ENCODE data around the gene PSPH.
A peak's percentile ranks its signal among the peaks of the same experiment; 100 is the strongest.

DNA sequence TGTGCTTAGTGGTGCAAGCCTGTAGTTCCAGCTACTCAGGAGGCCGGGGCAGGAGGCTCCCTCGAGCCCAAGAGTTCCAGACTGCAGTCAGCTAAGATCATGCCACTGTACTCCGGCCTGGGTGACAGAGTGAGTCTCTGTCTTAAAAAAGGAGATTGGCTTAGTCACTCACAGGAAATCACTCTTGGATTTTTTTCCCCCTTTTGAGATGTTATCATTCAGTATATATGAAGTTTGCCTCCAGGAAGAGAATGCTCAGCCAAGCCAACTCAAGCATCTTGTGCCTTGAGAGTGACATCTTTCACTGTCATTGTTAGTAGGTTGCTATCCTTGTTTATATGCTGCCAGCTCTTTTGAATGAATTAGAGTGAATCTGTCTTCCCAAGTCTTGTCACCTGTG lies 58.9 kb downstream of the PSPH start:
- TF ChIP-seq CTCF (IDR thresholded peaks at IDR 0.05; ENCODE audit: extremely low read depth in 1 of 2, insufficient read depth in 1 of 2, low read depth in 1 of 2, low read length in 2 of 2) (no peak), POLR2AphosphoS5 (IDR thresholded peaks at IDR 0.05; ENCODE audit: insufficient read depth, low read depth, low read length) (no peak), POLR2A (IDR thresholded peaks at IDR 0.05; ENCODE audit: low read depth, low read length) (no peak), EZH2 (IDR thresholded peaks at IDR 0.05; ENCODE audit: borderline replicate concordance, low read depth, low read length, severe bottlenecking) (no peak), GATA2 (IDR thresholded peaks at IDR 0.05; ENCODE audit: insufficient read depth, insufficient read length, low read depth, low read length) (peak; percentile 85), FOS (IDR thresholded peaks at IDR 0.05; ENCODE audit: borderline replicate concordance, insufficient read depth, low read length) (peak; percentile 20)
- TF ChIP-seq, protein P1, sequence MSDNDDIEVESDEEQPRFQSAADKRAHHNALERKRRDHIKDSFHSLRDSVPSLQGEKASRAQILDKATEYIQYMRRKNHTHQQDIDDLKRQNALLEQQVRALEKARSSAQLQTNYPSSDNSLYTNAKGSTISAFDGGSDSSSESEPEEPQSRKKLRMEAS (IDR thresholded peaks at IDR 0.05; ENCODE audit: insufficient read depth, insufficient read length) = no peak

Data from endothelial cell of umbilical vein (primary cell).